ENCODE data around the gene PRR12.

PRR12 gene

GRCh38 chr19:49559928-49560327 lies 31.1 kb upstream of the PRR12 start:
- DNase-seq (ENCODE audit: low read depth in 2 of 3, low spot score in 1 of 3) = no peak

GRCh38 chr19:49560358-49560900 lies 30.6 kb upstream of the PRR12 start:
- DNase-seq (ENCODE audit: low read depth in 2 of 3, low spot score in 1 of 3) = no peak

GRCh38 chr19:49564616-49565045 lies 26.4 kb upstream of the PRR12 start:
- peak in 1 of 3 donors; percentile 59 for DNase-seq (ENCODE audit: low read depth in 2 of 3, low spot score in 1 of 3)

GRCh38 chr19:49565261-49565660 lies 25.7 kb upstream of the PRR12 start:
- DNase-seq (ENCODE audit: low read depth in 2 of 3, low spot score in 1 of 3) = no peak

GRCh38 chr19:49566302-49566701 lies 24.7 kb upstream of the PRR12 start:
- DNase-seq (ENCODE audit: low read depth in 2 of 3, low spot score in 1 of 3) = no peak

GRCh38 chr19:49567861-49568441 lies 23.0 kb upstream of the PRR12 start:
- DNase-seq (ENCODE audit: low read depth in 2 of 3, low spot score in 1 of 3) = no peak

GRCh38 chr19:49570138-49570856 lies 20.7 kb upstream of the PRR12 start:
- DNase-seq (ENCODE audit: low read depth in 2 of 3, low spot score in 1 of 3) = peak in 1 of 3 donors; percentile 80

- DNase-seq (ENCODE audit: low read depth in 2 of 3, low spot score in 1 of 3) = no peak
Measured at GRCh38 chr19:49570997-49571676, 19.8 kb upstream of the PRR12 start.

GRCh38 chr19:49573009-49573408 lies 18.0 kb upstream of the PRR12 start:
- DNase-seq (ENCODE audit: low read depth in 2 of 3, low spot score in 1 of 3) = no peak

- DNase-seq (ENCODE audit: low read depth in 2 of 3, low spot score in 1 of 3) = no peak
Measured at GRCh38 chr19:49573425-49573824, 17.6 kb upstream of the PRR12 start.

GRCh38 chr19:49574206-49574755 lies 16.7 kb upstream of the PRR12 start:
- no peak for DNase-seq (ENCODE audit: low read depth in 2 of 3, low spot score in 1 of 3)

GRCh38 chr19:49579193-49579592 lies 11.8 kb upstream of the PRR12 start:
- no peak for DNase-seq (ENCODE audit: low read depth in 2 of 3, low spot score in 1 of 3)

GRCh38 chr19:49579947-49580263 lies 11.1 kb upstream of the PRR12 start:
- DNase-seq (ENCODE audit: low read depth in 2 of 3, low spot score in 1 of 3) = no peak

GRCh38 chr19:49580264-49581006 lies 10.5 kb upstream of the PRR12 start, which contains the start of gene NOSIP:
NOSIP (minus strand) TSS chr19:49580556; CDS start chr19:49560691, 19,865 bp downstream.
- DNase-seq (ENCODE audit: low read depth in 2 of 3, low spot score in 1 of 3) = peak; percentile 94 to 96 (median 95)

GRCh38 chr19:49581007-49581508 lies 9.9 kb upstream of the PRR12 start, which contains the start of gene PRRG2:
PRRG2 (plus strand) TSS chr19:49581316; CDS start chr19:49583220, 1,904 bp downstream.
- no peak for DNase-seq (ENCODE audit: low read depth in 2 of 3, low spot score in 1 of 3)

- DNase-seq (ENCODE audit: low read depth in 2 of 3, low spot score in 1 of 3) = no peak
Measured at GRCh38 chr19:49583239-49583638, 7.7 kb upstream of the PRR12 start.

- DNase-seq (ENCODE audit: low read depth in 2 of 3, low spot score in 1 of 3) = no peak
Measured at GRCh38 chr19:49585023-49585422, 6.0 kb upstream of the PRR12 start.

- DNase-seq (ENCODE audit: low read depth in 2 of 3, low spot score in 1 of 3) = no peak
Measured at GRCh38 chr19:49587227-49587626, 3.8 kb upstream of the PRR12 start.

- DNase-seq (ENCODE audit: low read depth in 2 of 3, low spot score in 1 of 3) = peak in 1 of 3 donors; percentile 53
Measured at GRCh38 chr19:49588365-49589122, 2.4 kb upstream of the PRR12 start.

- DNase-seq (ENCODE audit: low read depth in 2 of 3, low spot score in 1 of 3) = no peak
Measured at GRCh38 chr19:49589502-49589905, 1.5 kb upstream of the PRR12 start.

All from stimulated activated CD4-positive, alpha-beta T cell treated with anti-CD3 and anti-CD28 coated beads, Interleukin-12 subunit alpha, Interleukin-12 subunit beta, amount 100 ng/mL, for 48 hours (primary cell).